ENCODE data around the gene STK39.
"Not testable (repeated sequence)": the region's sequence is repeated elsewhere in the genome, so short reads cannot be mapped to it uniquely, and the experiment has no call there.

GRCh38 chr2:168042127-168042824 is 205.1 kb downstream of the STK39 start:
- TF ChIP-seq CTCF (conservative IDR thresholded peaks at IDR 0.05 in 1 of 2, IDR thresholded peaks at IDR 0.05 in 1 of 2; ENCODE audit: low read depth in 1 of 2, low read length in 2 of 2); EZH2 (IDR thresholded peaks at IDR 0.05; ENCODE audit: low read length, missing control alignments): not testable (repeated sequence)

Data from fibroblast of lung (primary cell).